T-cell (primary cell): ENCODE results near the gene FIBCD1. TPM values are rescaled to one million over a fixed set of nuclear protein-coding genes. Genes with fewer than 3 reads are reported as not detected.

Experiments used
- ATAC-seq, 4 experiments: fragments of 200-7000 bp in 3 of 4; fragments of 150-1000 bp in 1 of 4; cut with Tn5 transposase; replicated peaks in 1 of 4; 1 replicate in 3 of 4; 2 replicates in 1 of 4; pipeline ENCODE4 v1.10.0; 2021; ENCODE audit warnings: moderate library complexity in 3 of 4, mild to moderate bottlenecking in 2 of 4, moderate number of reproducible peaks in 1 of 4
- CTCF ChIA-PET, 2 donors: fragments of 300-600 bp; sonication (Branson Sonifier 250); formaldehyde crosslinking; loops; one replicate each; lab custom pipeline; 2022; ENCODE audit warnings: antibody characterized with exemption in 2 of 2; lab: Charles Lee
- POLR2A ChIA-PET, 2 donors: fragments of 300-600 bp; sonication (Branson Sonifier 250); formaldehyde crosslinking; loops; one replicate each; lab custom pipeline; 2022; ENCODE audit warnings: antibody characterized with exemption in 2 of 2; lab: Charles Lee
- DNase-seq, 35 experiments: peaks; one replicate each; pipeline versions ENCODE4 v3.0.0 to v3.0.0-alpha.2; 2013 to 2023
- H3K27ac ChIP-seq: one replicate; pipeline ENCODE4 v1.5.1; 2013; ENCODE audit warnings: low read length
- H3K27me3 ChIP-seq, 2 experiments: replicated peaks in 1 of 2; 1 replicate in 1 of 2; 2 replicates in 1 of 2; pipeline versions ENCODE4 v1.6.1 to v1.7.0; 2013; ENCODE audit warnings: low read length in 1 of 2, mixed read lengths in 1 of 2; ENCODE audit not compliant: control insufficient read depth in 2 of 2, insufficient read depth in 2 of 2; ENCODE audit errors: extremely low read depth in 1 of 2
- H3K36me3 ChIP-seq, 2 donors: 1 replicate in 1 of 2; 2 replicates in 1 of 2; pipeline versions ENCODE4 v1.6.1 to v1.7.0; 2013; ENCODE audit warnings: low read length in 1 of 2; ENCODE audit not compliant: control insufficient read depth in 2 of 2, insufficient read depth in 1 of 2; ENCODE audit errors: extremely low read depth in 1 of 2
- H3K4me1 ChIP-seq, 2 experiments: 1 replicate in 1 of 2; 2 replicates in 1 of 2; pipeline versions ENCODE4 v1.6.1 to v1.7.0; 2013; ENCODE audit warnings: low read length in 2 of 2, mixed read lengths in 1 of 2; ENCODE audit not compliant: insufficient read depth in 2 of 2, control insufficient read depth in 1 of 2; ENCODE audit errors: extremely low read depth in 1 of 2
- H3K4me3 ChIP-seq, 2 donors: 1 replicate in 1 of 2; 2 replicates in 1 of 2; pipeline versions ENCODE4 v1.5.1 to v1.7.0; 2013; ENCODE audit warnings: mild to moderate bottlenecking in 2 of 2, low read length in 1 of 2, moderate library complexity in 1 of 2; ENCODE audit not compliant: control insufficient read depth in 1 of 2; ENCODE audit errors: extremely low read depth in 1 of 2
- H3K9me3 ChIP-seq: 2 replicates; pipeline ENCODE4 v1.7.0; 2013
- H3K27ac Mint-ChIP-seq, 2 donors: one replicate each; pipeline ENCODE4 v1.8.0; 2020 to 2021; ENCODE audit warnings: mild to moderate bottlenecking in 2 of 2, mixed read lengths in 2 of 2
- H3K27me3 Mint-ChIP-seq, 2 donors: one replicate each; pipeline ENCODE4 v1.8.0; 2021 to 2022; ENCODE audit warnings: mixed read lengths in 2 of 2
- H3K36me3 Mint-ChIP-seq: one replicate; pipeline ENCODE4 v1.8.0; 2021; ENCODE audit warnings: mixed read lengths
- H3K4me1 Mint-ChIP-seq, 3 donors: one replicate each; pipeline ENCODE4 v1.8.0; 2020 to 2022; ENCODE audit warnings: mixed read lengths in 3 of 3, mild to moderate bottlenecking in 1 of 3
- H3K4me3 Mint-ChIP-seq, 3 donors: one replicate each; pipeline ENCODE4 v1.8.0; 2020 to 2022; ENCODE audit warnings: mild to moderate bottlenecking in 3 of 3, mixed read lengths in 3 of 3, moderate library complexity in 3 of 3
- H3K9me3 Mint-ChIP-seq, 3 donors: one replicate each; pipeline ENCODE4 v1.8.0; 2020 to 2022; ENCODE audit warnings: mixed read lengths in 3 of 3
- WGBS: methylation state at CpG from one replicate; pipeline ENCODE4 v1.1.5; 2013; ENCODE audit warnings: missing lambda C conversion rate; ENCODE audit not compliant: insufficient coverage; 5-methylcytosine and 5-hydroxymethylcytosine counted together
- total RNA-seq, 35 experiments: library from RNA in 6 of 35; stranded (reverse) in 6 of 35; fragments of 120-200 nt in 1 of 35; gene quantifications; one replicate each; pipeline versions ENCODE4 v1.2.1 to v1.2.4 and lab custom pipeline; 2013 to 2026

The FIBCD1 gene
- total RNA-seq, 5 donors from 2014 or later (not counting 1 experiment from before 2014, with no cell fraction given) = not detected

DNA sequence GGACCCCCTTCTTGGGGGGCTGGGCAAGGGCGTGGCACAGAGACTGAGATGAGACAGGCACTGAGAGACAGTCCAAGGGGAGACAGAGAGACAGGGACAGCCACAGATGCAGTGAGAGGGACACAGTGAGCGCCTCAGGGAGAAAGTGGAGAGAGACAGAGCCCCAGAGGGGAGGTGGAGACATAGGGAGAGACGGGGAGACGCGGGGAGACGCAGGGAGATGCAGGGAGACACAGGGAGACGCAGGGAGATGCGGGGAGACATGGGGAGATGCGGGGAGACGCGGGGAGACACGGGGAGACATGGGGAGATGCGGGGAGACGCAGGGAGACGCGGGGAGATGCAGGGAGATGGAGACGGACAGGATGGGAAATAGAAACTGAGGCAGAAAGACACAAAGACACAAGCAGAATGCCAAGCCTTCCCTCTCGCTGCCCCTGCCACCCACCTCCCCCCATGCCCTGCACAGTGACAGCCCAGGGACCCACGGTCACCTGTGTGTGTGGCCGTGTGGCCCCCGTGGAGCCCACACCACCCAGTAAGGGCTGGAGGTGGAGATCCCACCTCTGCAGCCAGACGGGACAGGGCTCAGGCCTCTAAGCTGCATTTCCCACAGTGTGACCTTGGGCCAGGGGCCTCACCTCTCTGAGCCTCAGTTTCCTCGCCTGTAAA is 8.8 kb downstream of the FIBCD1 start:
- WGBS = 63% methylated on average over 13 of the region's 23 CpGs
- no peak for ATAC-seq

DNA sequence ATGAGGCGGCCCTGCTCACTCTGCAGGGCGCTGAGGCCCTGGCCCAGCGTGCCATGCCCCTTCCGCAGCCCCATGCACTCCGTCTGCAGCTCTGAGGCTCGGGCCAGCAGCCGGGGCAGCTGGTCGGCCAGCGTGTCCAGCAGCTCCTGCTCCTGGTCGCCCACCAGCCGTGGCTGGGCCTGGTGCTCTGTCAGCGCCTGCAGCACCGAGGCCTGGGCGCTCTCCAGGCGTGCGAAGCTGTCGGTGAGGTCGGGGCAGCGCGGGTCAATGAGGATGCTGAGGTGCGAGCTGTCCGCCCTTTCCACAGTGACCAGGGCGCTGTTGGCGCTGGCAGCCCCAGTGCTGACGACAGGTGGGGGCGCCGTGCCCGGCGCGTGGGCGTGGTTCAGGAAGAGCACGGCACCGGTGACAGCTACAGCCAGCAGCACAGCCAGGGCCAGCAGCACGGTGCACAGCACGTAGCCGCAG is 9.4 kb downstream of the FIBCD1 start:
- Mint-ChIP-seq H3K9me3 (no peaks in the 10 kb centered on the region), H3K27ac (no peak overlapping the region), H3K36me3 (no peaks in the 10 kb centered on the region), H3K4me3 (no peak overlapping the region), H3K27me3 (peaks cover 22 to 41% of the 10 kb centered on the region in 2 donors), H3K4me1 (peaks cover 0 to 2% (median 0%) of the 10 kb centered on the region in 3 donors)
- Histone ChIP-seq H3K36me3 (no peaks in the 10 kb centered on the region), H3K4me3 (no peak overlapping the region), H3K9me3 (no peaks in the 10 kb centered on the region), H3K27ac (no peak overlapping the region), H3K27me3 (peaks cover 0 to 65% of the 10 kb centered on the region in 2 experiments), H3K4me1 (no peaks in the 10 kb centered on the region)
- CTCF ChIA-PET = no interaction called here
- 90% methylated on average over 36 of the region's 36 CpGs for WGBS
- no peak for ATAC-seq
- DNase-seq = no peak
- POLR2A ChIA-PET = no interaction called here

More for the DNA sequence above, 8.8 kb downstream of the FIBCD1 start:
- Mint-ChIP-seq H3K36me3 (no peaks in the 10 kb centered on the region), H3K27me3 (peaks cover 28 to 45% of the 10 kb centered on the region in 2 donors), H3K9me3 (no peaks in the 10 kb centered on the region), H3K4me1 (peaks cover 0 to 2% (median 0%) of the 10 kb centered on the region in 3 donors), H3K27ac (no peak overlapping the region), H3K4me3 (no peak overlapping the region)
- ChIA-PET POLR2A (no interaction called here), CTCF (no interaction called here)
- H3K27ac ChIP-seq = no peak overlapping the region
- H3K9me3 ChIP-seq = no peaks in the 10 kb centered on the region
- no peak overlapping the region for H3K4me3 ChIP-seq
- peaks cover 0 to 67% of the 10 kb centered on the region in 2 experiments for H3K27me3 ChIP-seq
- no peak for DNase-seq
- H3K36me3 ChIP-seq = no peaks in the 10 kb centered on the region
- no peaks in the 10 kb centered on the region for H3K4me1 ChIP-seq

DNA sequence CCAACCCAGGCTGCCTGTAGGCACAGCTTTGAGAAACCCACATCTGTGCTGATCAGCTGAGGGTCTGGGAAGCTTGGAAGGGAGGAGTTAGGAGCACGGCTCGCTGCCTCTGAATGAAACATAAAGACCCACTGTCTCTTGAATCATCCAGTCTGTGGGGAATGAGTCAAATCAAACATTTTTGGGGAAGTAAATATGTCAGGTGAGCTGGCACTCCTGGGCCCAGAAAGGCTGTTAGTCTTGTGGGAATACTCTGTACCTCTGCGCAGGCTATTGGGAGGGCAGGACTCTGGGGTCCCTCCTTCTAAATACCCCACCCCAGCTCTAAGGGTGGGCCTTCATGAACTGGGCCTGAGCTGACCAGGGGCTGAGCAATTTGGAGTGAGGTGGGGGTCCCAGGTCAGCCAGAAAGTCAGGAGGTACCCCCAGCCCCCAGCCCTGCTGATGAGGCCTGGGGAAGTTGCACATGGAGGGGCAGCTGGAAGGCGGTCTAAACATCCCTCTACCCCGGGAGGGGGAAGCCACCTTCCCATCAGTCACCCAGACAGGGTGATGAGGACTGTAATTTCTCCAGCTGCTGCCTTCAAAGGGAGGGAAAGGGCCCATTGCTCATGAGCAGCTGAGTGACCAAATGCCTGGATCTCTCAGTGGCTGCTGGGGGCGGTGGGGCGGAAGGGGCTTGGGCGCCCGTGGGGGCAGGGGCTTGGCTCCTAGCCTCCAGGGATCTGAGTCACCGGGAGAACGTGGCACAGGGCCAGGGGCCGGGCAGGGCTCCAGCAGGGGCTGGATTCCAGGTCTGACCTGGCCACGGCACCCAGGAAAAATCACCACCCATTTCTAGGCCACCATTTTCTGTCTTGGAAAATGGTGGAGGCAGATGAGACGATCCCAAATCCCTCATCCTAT is 10.8 kb downstream of the FIBCD1 start:
- H3K4me1 ChIP-seq = no peaks in the 10 kb centered on the region
- CTCF ChIA-PET = no interaction called here
- WGBS = 76% methylated on average over 4 of the region's 14 CpGs
- Mint-ChIP-seq H3K36me3 (no peaks in the 10 kb centered on the region), H3K4me3 (no peak overlapping the region), H3K27ac (no peak overlapping the region), H3K9me3 (no peaks in the 10 kb centered on the region), H3K27me3 (peaks cover 20 to 30% of the 10 kb centered on the region in 2 donors), H3K4me1 (peaks cover 0 to 2% (median 0%) of the 10 kb centered on the region in 3 donors)
- H3K9me3 ChIP-seq = no peaks in the 10 kb centered on the region
- POLR2A ChIA-PET = no interaction called here
- ATAC-seq (no peak), DNase-seq (no peak)
- H3K36me3 ChIP-seq = no peaks in the 10 kb centered on the region
- peaks cover 0 to 61% of the 10 kb centered on the region in 2 experiments for H3K27me3 ChIP-seq
- H3K4me3 ChIP-seq = no peak overlapping the region
- H3K27ac ChIP-seq = no peak overlapping the region

DNA sequence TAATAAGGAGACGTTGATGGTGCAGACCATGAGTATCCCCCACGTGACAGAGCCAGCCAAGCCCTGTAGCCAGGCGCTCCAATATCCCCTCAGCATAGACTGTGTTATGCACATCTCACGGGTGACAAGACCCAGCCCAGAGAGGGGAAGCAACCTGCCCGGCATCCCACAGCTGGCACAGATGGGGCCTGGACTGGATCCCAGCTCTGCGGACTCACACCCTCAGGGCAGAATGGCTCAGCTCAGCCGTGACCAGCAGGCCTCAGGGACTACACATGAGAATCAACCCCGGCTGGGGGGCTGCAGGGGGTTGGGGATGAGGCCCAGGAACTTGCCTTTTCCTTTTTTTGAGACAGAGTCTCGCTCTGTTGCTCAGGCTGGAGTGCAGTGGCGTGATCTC is 11.7 kb downstream of the FIBCD1 start:
- CTCF ChIA-PET = no interaction called here
- no peak overlapping the region for H3K27ac Mint-ChIP-seq
- no peak for DNase-seq
- H3K27me3 ChIP-seq = peaks cover 0 to 60% of the 10 kb centered on the region in 2 experiments
- WGBS = 77% methylated on average over 6 of the region's 10 CpGs
- H3K27ac ChIP-seq = no peak overlapping the region
- no peak for ATAC-seq
- H3K4me3 Mint-ChIP-seq = no peak overlapping the region
- H3K36me3 Mint-ChIP-seq = no peaks in the 10 kb centered on the region
- H3K4me1 Mint-ChIP-seq = no peaks in the 10 kb centered on the region
- POLR2A ChIA-PET = no interaction called here
- no peaks in the 10 kb centered on the region for H3K9me3 ChIP-seq
- H3K4me1 ChIP-seq = no peaks in the 10 kb centered on the region
- no peak overlapping the region for H3K4me3 ChIP-seq
- no peaks in the 10 kb centered on the region for H3K9me3 Mint-ChIP-seq
- H3K36me3 ChIP-seq = no peaks in the 10 kb centered on the region
- peaks cover 14 to 28% of the 10 kb centered on the region in 2 donors for H3K27me3 Mint-ChIP-seq

DNA sequence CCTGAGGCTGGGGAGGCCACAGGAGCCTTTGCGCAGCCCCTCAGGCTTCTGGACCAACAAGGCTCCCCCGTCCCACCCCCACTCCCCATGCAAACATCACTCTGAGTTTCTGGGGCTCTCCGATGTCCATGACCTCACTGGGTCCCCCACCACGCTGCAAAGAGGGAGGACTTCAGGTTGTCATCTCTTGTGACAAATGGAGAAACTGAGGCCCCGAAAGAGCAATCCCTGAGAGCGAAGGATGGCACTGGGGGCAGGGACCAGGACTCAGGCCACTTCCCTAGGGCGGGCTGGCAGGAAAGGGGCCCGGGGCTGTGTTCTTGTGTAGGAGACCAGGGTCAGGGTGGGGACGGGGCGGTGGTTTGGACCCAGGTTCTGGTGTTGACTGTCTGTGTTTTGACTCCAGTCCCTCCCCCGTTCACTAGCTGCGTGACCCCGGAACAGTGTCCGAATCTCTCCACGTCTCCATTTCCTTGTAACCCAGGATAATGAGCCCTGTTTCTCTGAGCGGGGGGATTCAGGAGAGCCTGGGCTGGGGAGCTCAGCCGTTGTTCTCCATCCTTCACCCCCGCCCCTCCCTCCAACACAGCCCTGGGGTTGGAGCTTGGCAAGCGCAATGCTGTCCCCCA is 13.9 kb downstream of the FIBCD1 start:
- no peaks in the 10 kb centered on the region for H3K36me3 Mint-ChIP-seq

DNA sequence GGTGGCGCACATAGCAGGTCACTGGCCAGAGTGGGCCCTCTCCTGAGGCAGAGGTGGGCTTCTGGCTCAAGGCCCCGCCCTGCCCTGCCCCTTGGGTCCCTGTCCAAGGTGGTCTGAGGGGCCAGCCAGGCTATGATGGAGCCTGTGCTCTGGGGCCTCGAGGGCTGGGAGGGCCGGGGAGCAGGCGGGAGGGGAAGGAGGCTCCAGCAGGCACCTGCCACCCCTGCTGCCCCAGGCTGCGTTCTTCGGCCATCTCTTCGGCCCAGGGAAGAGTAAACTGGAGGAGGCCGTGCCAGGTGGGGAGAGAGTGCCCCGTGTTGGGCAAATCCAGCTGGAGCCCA is 14.6 kb downstream of the FIBCD1 start:
- Histone ChIP-seq H3K27me3 (peaks cover 0 to 65% of the 10 kb centered on the region in 2 experiments), H3K4me1 (no peaks in the 10 kb centered on the region), H3K9me3 (no peaks in the 10 kb centered on the region), H3K4me3 (no peak overlapping the region), H3K36me3 (no peaks in the 10 kb centered on the region), H3K27ac (no peak overlapping the region)
- Mint-ChIP-seq H3K27ac (no peak overlapping the region), H3K4me1 (no peaks in the 10 kb centered on the region), H3K9me3 (no peaks in the 10 kb centered on the region), H3K36me3 (no peaks in the 10 kb centered on the region), H3K27me3 (peaks cover 4 to 14% of the 10 kb centered on the region in 2 donors), H3K4me3 (no peak overlapping the region)
- WGBS = 71% methylated on average over 7 of the region's 10 CpGs
- DNase-seq = no peak
- CTCF ChIA-PET = no interaction called here
- POLR2A ChIA-PET = no interaction called here
- no peak for ATAC-seq

More for the DNA sequence above, 13.9 kb downstream of the FIBCD1 start:
- ATAC-seq (no peak), DNase-seq (no peak)
- peaks cover 7 to 18% of the 10 kb centered on the region in 2 donors for H3K27me3 Mint-ChIP-seq
- no peak overlapping the region for H3K27ac ChIP-seq
- no peaks in the 10 kb centered on the region for H3K4me1 ChIP-seq
- H3K4me3 Mint-ChIP-seq = no peak overlapping the region
- 71% methylated on average over 16 of the region's 19 CpGs for WGBS
- H3K4me3 ChIP-seq = no peak overlapping the region
- peaks cover 0 to 59% of the 10 kb centered on the region in 2 experiments for H3K27me3 ChIP-seq
- H3K9me3 ChIP-seq = no peaks in the 10 kb centered on the region
- no peaks in the 10 kb centered on the region for H3K9me3 Mint-ChIP-seq
- no peaks in the 10 kb centered on the region for H3K36me3 ChIP-seq
- POLR2A ChIA-PET = no interaction called here
- CTCF ChIA-PET = no interaction called here
- H3K27ac Mint-ChIP-seq = no peak overlapping the region
- H3K4me1 Mint-ChIP-seq = no peaks in the 10 kb centered on the region
